Brain pericyte (primary cell): ENCODE results near the gene TMEM184A.
"Not testable (repeated sequence)": the region's sequence is repeated elsewhere in the genome, so short reads cannot be mapped to it uniquely, and the experiment has no call there.

Experiments used
- DNase-seq: peaks from one replicate; pipeline ENCODE4 v3.0.0-alpha.2; 2012; ENCODE audit warnings: low read depth, low spot score

Gene TMEM184A

DNA sequence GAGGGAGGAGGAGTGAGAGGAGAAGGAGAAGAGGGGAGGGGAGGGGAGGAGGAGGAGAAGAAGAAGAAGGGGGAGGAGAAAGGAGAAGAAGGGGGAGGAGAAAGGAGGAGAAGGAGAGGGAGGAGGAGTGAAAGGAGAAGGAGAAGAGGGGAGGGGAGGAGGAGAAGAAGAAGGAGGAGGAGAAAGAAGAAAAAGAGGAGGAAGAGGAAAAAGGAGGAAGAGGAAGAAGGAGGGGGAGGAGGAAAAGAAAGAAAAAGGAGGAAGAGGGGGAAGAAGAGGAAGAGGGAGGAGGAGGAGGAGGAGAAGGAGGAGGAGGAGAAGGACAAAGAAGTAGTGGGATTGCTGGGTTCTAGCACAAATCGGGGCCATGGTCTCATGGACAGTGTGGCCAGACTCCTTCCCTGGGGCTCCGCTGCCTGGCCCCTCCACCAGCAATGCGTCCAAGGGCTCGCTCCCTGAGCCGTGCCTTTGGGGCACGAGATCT, 29.7 kb downstream of the TMEM184A start:
- no peak for DNase-seq

DNA sequence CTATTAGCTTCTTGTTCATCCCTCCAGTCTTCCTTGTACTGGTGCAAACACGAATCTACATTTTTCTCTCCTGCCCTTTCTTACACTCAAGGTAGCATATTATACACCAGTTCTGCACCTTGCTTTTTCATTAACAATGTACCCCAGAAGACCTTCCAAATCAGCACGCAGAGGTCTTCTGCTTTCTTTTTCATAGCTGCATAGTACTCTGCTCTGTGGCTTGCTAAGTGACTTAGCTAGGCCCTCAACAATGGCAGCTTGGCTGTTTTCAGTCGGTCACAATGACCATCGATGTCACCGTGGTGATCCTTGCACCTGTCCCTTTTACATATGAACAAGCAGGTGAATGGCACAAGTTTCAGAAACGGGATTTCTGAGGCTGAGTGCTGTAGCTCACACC, 30.6 kb downstream of the TMEM184A start:
- DNase-seq: no peak

DNA sequence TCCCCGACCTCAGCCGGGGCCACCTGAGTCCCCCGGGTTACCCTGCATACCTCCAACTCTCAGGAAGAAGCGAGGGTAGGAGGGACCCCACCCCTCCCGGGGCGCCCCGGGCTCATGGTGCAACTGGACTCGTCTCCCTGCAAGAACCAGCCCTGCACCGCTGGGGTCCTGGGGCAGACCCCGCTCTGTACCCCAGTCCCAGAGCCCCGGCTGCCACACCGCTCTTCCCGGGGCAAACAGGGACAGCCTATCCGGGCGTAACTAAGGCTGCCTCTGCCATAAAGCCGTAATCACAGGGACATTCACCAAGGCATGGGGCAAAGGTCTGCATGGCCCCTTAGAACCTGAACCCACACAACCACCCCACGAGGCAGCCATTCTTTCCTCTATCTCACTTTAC, 32.2 kb downstream of the TMEM184A start:
- no peak for DNase-seq

DNA sequence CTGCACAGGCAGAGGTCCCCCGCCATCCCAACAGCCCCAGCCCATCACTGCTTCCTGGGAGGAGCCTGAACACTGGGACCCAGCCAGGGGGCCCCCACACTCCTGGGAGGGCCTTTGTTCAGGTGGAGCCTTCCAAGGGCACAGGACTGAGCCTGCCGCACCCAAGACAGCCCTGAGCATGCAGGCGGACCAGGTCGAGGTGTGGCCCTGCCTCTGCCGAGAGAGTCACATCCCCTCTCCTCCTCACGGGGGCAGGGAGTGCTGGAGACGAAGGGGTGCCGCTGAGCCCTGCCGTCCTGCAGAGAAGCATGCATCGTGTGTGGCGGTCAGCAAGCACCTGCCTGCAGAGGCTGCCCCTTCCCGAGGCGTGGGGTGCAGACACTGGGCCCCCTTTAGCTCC, 32.8 kb downstream of the TMEM184A start:
- no peak for DNase-seq

DNA sequence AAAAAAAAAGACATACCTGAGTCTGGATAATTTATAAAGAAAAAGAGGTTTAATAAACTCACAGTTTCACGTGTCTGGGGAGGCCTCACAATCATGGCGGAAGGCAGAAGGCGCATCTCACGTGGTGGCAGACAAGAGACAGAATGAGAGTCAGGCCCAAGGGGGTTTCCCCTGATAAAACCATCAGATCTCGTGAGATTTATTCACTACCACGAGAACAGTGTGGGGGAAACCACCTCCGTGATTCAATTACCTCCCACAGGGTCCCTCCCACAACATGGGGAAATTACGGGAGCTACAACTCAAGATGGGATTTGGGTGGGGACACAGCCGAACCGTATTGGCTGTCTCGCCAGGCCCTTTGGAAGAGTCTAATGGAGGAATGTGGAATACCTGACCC, 34.5 kb downstream of the TMEM184A start:
- no peak for DNase-seq

DNA sequence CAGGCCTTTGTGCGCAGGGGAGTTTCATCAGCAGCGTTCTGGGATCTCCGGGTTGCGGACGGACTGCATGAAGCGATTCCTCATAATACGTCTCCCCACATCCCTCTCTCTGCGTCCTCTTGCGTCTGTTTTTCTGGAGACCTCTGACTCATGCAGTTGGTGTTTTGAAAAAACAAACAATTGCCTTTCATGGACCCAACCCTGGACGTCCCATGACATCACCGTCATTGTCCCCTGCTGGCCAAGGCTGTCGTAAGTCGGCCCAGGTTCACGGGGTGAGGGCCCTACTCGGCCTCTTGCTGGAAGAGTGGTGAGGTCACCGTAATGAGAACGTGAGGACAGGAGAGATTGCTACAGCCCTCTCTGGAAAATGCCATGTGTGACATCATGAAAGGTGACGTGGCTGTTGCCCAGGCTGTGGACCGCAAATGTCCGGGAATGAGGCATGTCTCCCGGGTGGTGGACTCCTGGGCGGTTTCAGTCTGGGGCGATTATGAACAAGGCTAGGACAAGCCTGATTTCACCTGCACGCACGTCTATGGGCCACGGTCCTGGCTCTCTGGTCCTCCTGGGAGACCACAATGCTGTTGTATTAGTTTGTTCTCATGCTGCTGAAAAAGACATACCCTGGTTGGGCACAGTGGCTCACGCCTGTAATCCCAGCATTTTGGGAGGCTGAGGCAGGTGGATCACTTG, 35.3 kb downstream of the TMEM184A start:
- peak; percentile 98 for DNase-seq

DNA sequence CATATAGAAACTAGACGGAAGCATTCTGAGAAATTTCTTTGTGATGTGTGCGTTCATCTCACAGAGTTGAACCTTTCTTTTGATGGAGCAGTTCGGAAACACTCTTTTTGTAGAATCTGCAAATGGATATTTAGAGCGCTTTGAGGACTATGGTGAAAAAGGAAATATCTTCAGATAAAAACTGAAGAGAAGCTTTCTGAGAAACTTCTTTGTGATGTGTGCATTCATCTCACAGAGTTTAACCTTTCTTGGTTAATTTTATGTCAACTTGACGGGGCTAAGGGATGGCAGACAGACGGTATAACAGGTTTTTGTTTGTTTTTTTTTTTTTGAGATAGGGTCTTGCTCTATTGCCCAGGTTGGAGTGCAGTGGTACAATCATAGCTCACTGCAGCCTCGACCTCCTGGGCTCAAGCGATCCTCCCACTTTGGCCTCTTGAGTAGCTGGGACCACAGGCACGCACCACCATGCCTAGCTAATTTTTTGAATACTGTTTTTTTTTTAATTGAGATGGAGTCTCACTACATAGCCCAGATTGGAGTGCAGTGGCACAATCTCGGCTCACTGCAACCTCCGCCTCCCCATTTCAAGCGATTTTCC, 36.6 kb downstream of the TMEM184A start:
- not testable (repeated sequence) for DNase-seq

DNA sequence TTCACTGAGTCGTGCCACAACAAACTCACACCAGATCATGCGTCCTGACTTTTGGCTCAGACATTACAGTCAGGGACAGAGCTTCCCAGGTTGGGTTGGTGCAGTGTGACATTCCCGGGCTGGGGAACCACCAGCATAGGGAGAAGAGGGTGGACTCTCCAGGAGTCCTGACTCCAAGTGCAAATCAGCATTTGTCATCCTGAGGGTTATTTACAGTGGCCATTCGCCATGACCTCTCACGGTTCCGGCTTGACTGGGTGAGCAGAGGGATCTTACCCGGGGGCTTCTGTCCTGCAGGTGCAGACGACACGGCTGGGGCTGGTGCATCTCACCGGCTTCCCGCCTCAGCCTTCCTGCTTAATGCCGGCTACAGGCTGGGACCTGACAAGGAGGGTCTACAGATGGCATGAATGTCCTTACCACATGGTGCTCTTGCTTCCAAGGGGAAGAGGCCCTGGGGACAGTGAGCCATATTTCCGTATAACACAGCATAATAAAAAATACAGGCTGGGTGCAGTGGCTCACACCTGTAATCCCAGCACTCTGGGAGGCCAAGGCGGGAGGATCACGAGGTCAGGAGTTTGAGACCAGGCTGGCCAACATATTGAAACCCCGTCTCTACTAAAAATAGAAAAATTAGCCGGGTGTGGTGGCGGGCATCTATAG, 39.3 kb downstream of the TMEM184A start:
- no peak for DNase-seq

DNA sequence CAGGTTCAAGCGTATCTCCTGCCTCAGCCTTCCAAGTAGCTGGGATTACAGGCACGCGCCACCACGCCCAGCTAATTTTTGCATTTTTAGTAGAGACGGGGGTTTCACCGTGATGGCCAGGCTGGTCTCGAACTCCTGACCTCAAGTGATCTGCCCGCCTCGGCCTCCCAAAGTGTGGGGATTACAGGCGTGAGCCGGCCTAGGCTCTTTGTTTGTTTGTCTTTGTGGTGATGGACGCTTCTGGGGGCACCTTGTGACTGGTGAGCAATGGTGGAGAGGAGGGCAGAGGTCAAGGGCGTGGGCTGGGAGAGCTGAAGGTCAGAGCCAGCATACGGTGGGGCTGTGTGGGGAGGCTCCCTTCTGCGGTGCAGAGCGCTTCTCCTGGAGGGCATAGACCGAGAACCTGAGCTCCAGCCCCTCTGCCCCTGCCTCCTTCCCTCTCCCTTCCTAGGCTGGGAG, 40.5 kb downstream of the TMEM184A start:
- not testable (repeated sequence) for DNase-seq

DNA sequence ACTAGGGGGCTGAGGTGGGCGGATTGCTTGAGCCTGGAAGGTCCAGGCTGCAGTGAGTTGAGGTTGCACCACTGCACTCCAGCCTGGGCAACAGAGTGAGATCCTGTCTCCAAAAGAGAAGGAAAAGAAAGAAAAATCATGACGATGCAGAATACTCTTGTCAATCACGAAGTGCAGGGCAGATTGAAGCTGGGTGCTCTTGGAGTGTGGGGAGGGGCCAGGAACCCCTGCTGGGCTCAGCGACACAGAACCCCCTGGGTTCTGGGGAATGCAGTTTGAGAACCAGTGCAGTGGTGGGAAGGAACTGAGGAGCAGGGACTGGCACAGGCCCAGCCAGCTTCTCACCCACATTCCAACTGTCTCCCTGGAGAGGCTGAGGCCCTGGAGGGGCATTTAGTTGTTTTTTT, 41.0 kb downstream of the TMEM184A start:
- DNase-seq: no peak

DNA sequence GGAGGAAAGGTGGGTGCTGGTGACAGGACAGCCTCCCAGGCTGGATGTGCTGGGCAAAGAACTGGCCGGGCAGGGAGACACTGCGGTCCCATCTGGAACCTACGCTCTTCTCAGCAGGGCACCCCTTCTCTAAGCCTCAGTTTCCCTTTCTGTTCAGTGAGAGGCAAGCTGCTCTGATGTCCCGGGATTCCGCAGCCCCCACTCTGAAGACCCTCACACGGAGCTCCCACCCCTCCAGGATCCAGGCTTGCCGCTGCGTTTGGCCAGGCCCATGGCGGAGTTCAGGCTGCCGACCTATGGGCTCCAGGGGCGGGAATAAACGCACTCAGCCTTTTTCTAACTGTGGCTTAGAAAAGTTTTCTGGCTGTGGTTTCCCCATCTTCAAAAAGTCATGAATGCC, 41.6 kb downstream of the TMEM184A start:
- DNase-seq: no peak

DNA sequence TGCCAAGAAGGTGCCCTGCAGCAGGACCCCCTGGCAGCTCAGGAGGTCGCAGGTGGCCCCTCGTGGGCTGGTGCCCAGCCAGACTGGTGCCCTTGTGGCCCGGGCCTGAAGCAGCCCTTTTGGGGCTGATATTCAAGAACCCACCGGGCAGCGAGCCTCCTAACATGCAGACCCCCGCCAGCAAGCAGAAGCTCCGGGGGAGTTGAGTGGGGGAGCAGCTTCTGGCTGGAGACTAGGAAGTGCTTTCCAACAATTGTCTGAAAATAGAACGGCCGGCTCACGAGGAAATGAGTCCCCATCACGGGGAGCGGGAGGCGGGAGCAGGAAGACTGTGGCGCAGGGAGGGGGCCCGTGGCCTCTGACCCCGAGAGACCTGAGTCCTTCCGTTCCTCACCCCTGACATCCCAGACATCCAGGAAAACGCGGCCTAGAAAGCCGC, 42.3 kb downstream of the TMEM184A start:
- no peak for DNase-seq

DNA sequence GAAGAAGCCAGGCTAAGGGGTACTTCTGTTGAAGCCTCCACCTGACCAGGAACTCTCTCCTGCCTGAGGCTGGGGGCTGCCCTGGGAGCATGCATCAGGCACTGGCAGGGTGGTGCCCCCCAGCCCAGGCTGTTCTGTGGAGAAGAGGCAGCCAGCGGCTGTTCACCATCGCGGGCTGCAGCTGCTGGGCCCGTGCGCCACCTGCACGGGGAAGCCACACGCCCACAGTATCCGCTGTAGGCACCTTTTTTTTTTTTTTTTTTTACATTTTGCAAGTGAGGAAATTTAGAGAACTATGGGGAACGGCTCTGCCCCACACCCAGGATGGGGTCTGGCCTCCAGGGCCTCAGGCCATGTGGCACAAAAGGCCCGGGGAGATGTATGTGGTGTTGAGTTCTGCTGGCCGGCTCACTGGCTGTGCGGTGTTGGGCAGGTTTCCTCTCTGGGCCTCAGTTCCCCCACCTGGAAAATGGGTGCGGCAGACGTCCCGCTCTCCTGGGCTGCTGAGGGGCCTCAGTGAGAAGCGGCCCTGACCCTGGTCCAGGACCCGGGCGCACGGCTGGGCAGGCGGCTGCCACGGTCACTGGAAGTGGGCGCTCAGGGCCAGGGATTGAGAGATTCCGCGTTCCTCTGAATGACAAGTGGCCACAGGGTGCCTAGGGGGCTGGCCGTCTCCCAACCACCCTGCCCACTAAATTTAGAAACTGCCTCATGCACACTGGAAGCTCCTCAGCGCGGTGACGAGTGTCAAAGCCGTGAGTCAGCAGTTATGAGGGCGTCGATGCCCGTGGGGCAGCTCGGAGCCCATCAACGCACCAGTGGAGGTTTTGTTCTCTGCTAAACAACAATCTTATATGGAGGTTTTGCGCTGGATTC, 43.0 kb downstream of the TMEM184A start:
- no peak for DNase-seq

DNA sequence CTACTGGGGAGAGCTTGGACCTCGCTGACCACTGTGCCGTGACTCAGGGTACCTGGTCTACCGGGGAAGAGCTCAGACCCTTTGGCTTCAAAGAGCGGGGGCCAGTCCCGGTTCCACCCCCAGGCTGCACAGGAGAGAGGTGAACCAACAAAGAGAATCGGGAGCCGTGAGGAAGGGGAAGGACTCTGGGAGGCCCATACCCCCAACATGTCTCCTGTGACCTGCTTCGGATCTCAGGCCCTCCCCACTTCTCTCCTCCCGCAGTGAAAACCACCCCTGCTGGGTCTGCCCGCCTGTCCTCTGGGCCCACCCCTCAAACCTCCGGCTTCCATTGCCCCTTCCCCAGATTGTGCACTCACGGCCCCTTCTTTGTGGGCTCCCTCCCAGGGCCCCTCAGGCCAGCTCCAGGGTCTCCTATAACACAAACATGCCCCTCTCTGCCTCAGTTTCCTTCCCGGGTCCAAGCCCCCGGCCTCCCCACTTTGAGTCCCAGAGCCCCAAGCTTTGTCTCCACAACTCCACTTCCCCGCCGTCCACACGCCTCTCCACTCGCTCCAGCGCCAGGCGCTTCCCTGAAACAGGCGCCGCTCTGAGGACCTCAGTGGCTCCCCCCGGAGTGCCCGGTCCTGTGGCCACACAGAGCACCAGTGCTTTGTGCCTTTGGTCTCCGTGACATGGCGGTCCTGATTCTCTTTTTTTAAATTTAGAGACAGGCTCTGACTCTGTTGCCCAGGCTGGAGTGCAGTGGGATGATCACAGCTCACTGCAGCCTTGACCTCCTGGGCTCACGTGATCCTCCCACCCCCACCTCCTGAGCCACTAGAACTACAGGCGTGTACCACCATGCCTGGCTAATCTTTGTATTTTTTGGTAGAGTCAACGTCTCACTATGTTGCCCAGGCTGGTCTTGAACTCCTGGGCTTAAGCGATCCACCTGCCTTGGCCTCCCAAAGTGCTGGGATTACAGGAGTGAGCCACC, 44.3 kb downstream of the TMEM184A start:
- DNase-seq: no peak

DNA sequence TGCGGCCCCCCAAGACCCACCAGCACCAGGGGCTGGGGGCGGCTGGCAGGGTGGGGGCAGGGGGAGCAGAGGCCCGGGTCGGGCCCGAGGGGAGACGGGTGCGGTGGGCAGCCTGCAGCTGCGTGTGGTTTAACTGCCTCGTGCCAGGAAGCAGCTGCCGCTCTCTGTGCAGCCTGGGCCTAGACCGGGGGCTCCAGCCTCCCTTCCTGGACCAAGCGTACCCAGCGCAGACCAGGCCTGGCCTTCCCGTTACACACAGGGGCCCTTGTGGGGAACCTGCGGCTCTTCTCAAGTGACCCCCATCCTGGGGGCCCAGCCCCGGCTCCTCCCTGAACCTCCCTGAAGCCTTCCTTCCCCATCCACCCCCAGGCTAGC, 45.2 kb downstream of the TMEM184A start:
- no peak for DNase-seq

DNA sequence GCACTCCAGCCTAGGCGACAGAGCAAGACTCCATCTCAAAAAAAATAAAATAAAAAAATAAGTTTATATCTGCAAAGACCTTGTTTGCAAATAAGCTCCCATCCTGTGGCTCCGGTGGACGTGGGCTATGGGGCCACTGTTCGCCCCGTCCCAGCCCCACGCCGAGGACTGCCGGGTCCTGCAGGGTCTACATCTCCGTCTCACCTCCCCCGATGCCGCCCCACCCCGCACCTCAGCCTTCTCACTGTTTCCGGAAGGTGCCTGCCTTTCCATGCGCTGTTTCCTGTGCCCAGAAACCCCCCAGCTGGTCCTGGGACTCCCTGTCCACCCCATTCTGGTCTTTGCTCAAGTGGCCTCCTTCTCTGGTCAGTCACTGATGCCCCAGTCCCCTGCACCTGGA, 46.8 kb downstream of the TMEM184A start:
- no peak for DNase-seq

DNA sequence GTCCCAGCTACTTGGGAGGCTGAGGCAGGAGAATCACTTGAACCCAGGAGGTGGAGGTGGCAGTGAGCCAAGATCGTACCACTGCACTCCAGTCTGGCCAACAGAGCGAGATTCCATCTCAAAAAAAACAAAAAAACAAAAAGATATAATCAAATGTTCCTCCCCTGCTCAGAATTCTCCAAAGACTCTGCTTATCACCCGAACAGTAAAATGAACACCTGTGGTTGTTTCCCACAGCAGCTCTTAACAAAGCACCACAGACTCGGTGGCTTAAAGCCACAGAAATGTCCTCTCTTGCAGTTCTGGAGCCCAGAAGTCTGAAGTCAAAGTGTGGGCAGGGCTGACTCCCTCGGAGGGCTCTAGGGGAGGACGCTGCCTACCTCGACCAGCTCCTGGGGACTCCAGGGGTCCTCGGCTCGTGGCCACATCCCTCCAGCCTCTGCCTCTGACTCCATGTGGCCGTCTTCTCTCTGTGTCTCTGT, 47.7 kb downstream of the TMEM184A start:
- no peak for DNase-seq

DNA sequence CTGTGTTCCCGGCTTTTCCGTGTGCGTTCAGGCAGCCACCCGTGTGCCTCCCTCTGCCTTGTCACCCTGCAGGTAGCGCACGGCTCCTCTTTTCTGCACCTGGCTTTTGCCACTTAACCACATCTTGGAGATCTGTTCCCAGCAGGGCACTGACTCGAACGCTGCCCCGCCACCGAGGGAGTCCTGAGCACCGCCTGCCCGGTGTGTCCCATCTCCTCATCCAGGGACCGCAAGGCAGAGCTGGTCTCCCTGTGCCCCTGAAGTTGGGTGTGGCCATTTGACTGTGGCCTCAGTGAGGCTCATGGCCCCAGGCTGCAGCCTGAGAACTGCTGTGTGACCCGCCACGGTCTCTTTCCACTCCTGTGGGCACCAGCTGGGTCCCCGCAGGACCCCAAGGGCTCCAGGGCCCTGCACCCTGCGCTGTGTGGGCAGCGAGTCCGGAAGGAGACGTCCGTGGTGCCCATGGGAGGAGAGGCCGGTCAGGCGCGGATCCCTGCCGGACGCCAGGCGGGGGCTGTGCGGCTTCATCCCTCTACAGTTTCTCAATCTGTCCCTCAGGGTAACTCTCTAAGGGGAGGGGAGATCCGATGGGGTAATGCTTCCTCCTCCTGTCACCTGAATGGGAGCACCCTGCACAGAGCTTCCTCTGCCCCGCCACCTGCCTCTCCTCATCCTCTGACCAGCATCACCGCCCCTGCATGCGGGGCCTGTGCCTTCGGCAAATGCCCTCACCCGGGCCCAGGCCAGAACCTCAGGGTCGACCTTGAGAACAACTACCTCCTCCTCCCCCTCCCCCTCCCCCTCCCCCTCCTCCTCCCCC, 50.1 kb downstream of the TMEM184A start:
- DNase-seq: no peak
